HCT116 (cell line): ENCODE data around the gene LSS. TPM values are rescaled to one million over a fixed set of nuclear protein-coding genes. Genes with fewer than 3 reads are reported as not detected.

Source experiments
- ATAC-seq: fragments of 200-7000 bp; cut with Tn5 transposase; 2 replicates; pipeline ENCODE4 v1.9.1; 2020; ENCODE audit warnings: mild to moderate bottlenecking, moderate library complexity
- BruUV-seq: library from RNA; stranded (reverse); fragments of 400-500 nt; replicated peaks from 2 replicates; lab custom pipeline; 2021; lab: Mats Ljungman, UMichigan
- CTCF ChIA-PET: fragments of 300-600 bp; sonication (Branson Sonifier 250); formaldehyde crosslinking; loops from one replicate; lab custom pipeline; 2021; ENCODE audit warnings: antibody characterized with exemption; lab: Charles Lee
- POLR2A ChIA-PET: fragments of 300-600, 350-600 bp; sonication (Branson Sonifier 250); formaldehyde crosslinking; loops from one replicate; lab custom pipeline; 2021; ENCODE audit warnings: antibody characterized with exemption; lab: Charles Lee
- RAD21 ChIA-PET, 2 experiments: fragments of 300-600 bp; sonication (Branson Sonifier 250); formaldehyde crosslinking; loops; one replicate each; lab custom pipeline; 2023; ENCODE audit warnings: low total read pairs in 2 of 2; ENCODE audit not compliant: uncharacterized antibody in 2 of 2, unreplicated experiment in 2 of 2, low non-redundant PET in 1 of 2; lab: Charles Lee
- DNase-seq: peaks from one replicate; pipeline ENCODE4 v3.0.0-alpha.2; 2010; ENCODE audit warnings: low read depth, low spot score
- H2AFZ ChIP-seq: fragments of 200-600 bp; shearing (Covaris generic), sonication (generic); 2 replicates; pipeline ENCODE4 v1.6.1; 2017; ENCODE audit warnings: low read depth, mixed run types, mixed read lengths, antibody characterized with exemption, low read length; ENCODE audit not compliant: poor library complexity, severe bottlenecking
- H3K27ac ChIP-seq: 2 replicates; pipeline ENCODE4 v1.5.1; 2012; ENCODE audit warnings: low read depth, low read length
- H3K27me3 ChIP-seq: fragments of 200-600 bp; sonication (generic); 2 replicates; pipeline ENCODE4 v1.6.1; 2016; ENCODE audit warnings: mixed run types, low read length, mixed read lengths; ENCODE audit not compliant: insufficient read depth
- H3K36me3 ChIP-seq, 2 experiments: fragments of 200-500 bp in 1 of 2; fragments of 200-600 bp in 1 of 2; sonication (Bioruptor generic) in 1 of 2; sonication (generic) in 1 of 2; 2 replicates each; pipeline versions ENCODE4 v1.5.1 to v1.6.1; 2014 to 2016; ENCODE audit warnings: low read length in 2 of 2, inconsistent platforms in 1 of 2, mixed read lengths in 1 of 2, mixed run types in 1 of 2; ENCODE audit not compliant: insufficient read depth in 2 of 2, control insufficient read depth in 1 of 2
- H3K4me1 ChIP-seq, 2 experiments: fragments of 200-600 bp in 1 of 2; sonication (generic) in 1 of 2; 2 replicates each; pipeline versions ENCODE4 v1.5.1 to v1.6.1; 2012 to 2017; ENCODE audit warnings: low read length in 2 of 2, inconsistent platforms in 1 of 2, mild to moderate bottlenecking in 1 of 2, mixed read lengths in 1 of 2, mixed run types in 1 of 2, moderate library complexity in 1 of 2; ENCODE audit not compliant: insufficient read depth in 2 of 2, control insufficient read depth in 1 of 2
- H3K4me2 ChIP-seq: fragments of 200-600 bp; sonication (generic); 2 replicates; pipeline ENCODE4 v1.6.1; 2017; ENCODE audit warnings: mixed run types, low read length, mixed read lengths
- H3K4me3 ChIP-seq, 2 experiments: fragments of 200-600 bp in 1 of 2; sonication (generic) in 1 of 2; replicated peaks in 1 of 2; 2 replicates each; pipeline ENCODE4 v1.5.1; 2011 to 2016; ENCODE audit warnings: low read length in 2 of 2, control low read depth in 1 of 2, low read depth in 1 of 2, mild to moderate bottlenecking in 1 of 2, mixed read lengths in 1 of 2, mixed run types in 1 of 2
- H3K79me2 ChIP-seq: fragments of 200-600 bp; sonication (generic); 2 replicates; pipeline ENCODE4 v1.6.1; 2017; ENCODE audit warnings: mild to moderate bottlenecking, mixed run types, low read length, moderate library complexity, mixed read lengths; ENCODE audit not compliant: insufficient read depth
- H3K9ac ChIP-seq: fragments of 200-600 bp; sonication (generic); 2 replicates; pipeline ENCODE4 v1.6.1; 2016; ENCODE audit warnings: low read length, mixed read lengths
- H3K9me2 ChIP-seq: fragments of 200-600 bp; sonication (generic), shearing (Covaris generic); 2 replicates; pipeline ENCODE4 v1.6.1; 2017; ENCODE audit warnings: mixed run types, mild to moderate bottlenecking, moderate library complexity; ENCODE audit not compliant: insufficient read depth
- H3K9me3 ChIP-seq, 2 experiments: fragments of 200-500 bp in 1 of 2; fragments of 200-600 bp in 1 of 2; sonication (Bioruptor generic) in 1 of 2; sonication (generic) in 1 of 2; 2 replicates each; pipeline ENCODE4 v1.6.1; 2014 to 2017; ENCODE audit warnings: low read length in 2 of 2, mixed read lengths in 2 of 2, inconsistent platforms in 1 of 2, low read depth in 1 of 2, mild to moderate bottlenecking in 1 of 2, mixed run types in 1 of 2, moderate library complexity in 1 of 2; ENCODE audit not compliant: control insufficient read depth in 1 of 2, insufficient read depth in 1 of 2
- H4K20me1 ChIP-seq: fragments of 200-600 bp; sonication (generic), shearing (Covaris generic); 2 replicates; pipeline ENCODE4 v1.6.1; 2017; ENCODE audit warnings: mixed run types, mild to moderate bottlenecking, moderate library complexity; ENCODE audit not compliant: insufficient read depth
- ATF3 ChIP-seq: IDR thresholded peaks from 2 replicates; pipeline ENCODE4 v1.6.1; 2012
- CBX3 ChIP-seq: IDR thresholded peaks from 2 replicates; pipeline ENCODE4 v1.6.1; 2012; ENCODE audit warnings: low read depth
- EGR1 ChIP-seq: IDR thresholded peaks from 2 replicates; pipeline ENCODE4 v1.6.1; 2012; ENCODE audit warnings: low read depth
- ELF1 ChIP-seq: IDR thresholded peaks from 2 replicates; pipeline ENCODE4 v1.6.1; 2012; ENCODE audit warnings: low read depth, borderline replicate concordance
- FOSL1 ChIP-seq: IDR thresholded peaks from 2 replicates; pipeline ENCODE4 v1.6.1; 2012; ENCODE audit warnings: low read depth
- MAX ChIP-seq: IDR thresholded peaks from 2 replicates; pipeline ENCODE4 v1.6.1; 2012
- SP1 ChIP-seq: IDR thresholded peaks from 2 replicates; pipeline ENCODE4 v1.6.1; 2012; ENCODE audit warnings: low read depth
- ZBTB33 ChIP-seq: IDR thresholded peaks from 2 replicates; pipeline ENCODE4 v1.6.1; 2011; ENCODE audit warnings: mild to moderate bottlenecking, low read length, moderate library complexity; ENCODE audit not compliant: insufficient replicate concordance; ENCODE audit errors: extremely low read depth
- ZFX ChIP-seq: fragments of 450-650 bp; IDR thresholded peaks from 2 replicates; pipeline ENCODE4 v1.6.1; 2017
- intact Hi-C: fragments of 100-400 bp; cut with micrococcal nuclease; formaldehyde crosslinking; loops from 2 replicates; pipeline ENCODE4 v1.10.0; 2022
- total RNA-seq: library from RNA; stranded (reverse); gene quantifications from one replicate; pipeline ENCODE4 v1.2.1, GENCODE V29; 2021; ENCODE audit not compliant: unreplicated experiment

The LSS gene
- total RNA-seq, 1 experiment from 2014 or later = 44.7 TPM

DNA sequence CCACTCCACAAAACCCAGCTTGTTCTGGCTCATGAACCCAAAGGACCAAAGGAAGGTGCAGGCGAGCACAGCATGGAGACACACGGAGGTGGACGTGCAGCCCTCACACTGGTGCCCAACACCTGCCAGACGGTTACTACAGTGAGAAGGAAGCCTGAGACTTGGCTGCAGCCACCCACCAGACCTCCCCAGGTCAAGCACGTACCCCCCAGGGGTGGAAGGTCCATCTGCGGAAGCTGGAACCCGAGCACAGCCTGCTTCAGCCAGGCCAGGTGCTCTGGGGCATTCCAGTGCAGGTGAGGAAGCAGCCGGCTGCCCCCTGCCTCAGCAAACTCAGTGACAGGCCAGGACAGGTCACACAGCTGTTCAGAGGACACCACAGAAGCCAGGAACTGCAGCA is 16.0 kb upstream of the LSS start:
- Histone ChIP-seq H3K27ac (no peak overlapping the region), H3K9ac (no peak overlapping the region), H3K4me3 (no peak overlapping the region), H3K36me3 (peaks cover 68 to 76% of the 10 kb centered on the region in 2 experiments), H3K9me2 (no peaks in the 10 kb centered on the region), H2AFZ (no peak overlapping the region), H4K20me1 (no peaks in the 10 kb centered on the region), H3K79me2 (peaks cover 2% of the 10 kb centered on the region; the same call in 1 of the 2 replicates), H3K9me3 (no peaks in the 10 kb centered on the region), H3K4me1 (no peaks in the 10 kb centered on the region), H3K4me2 (no peak overlapping the region), H3K27me3 (no peaks in the 10 kb centered on the region)
- RAD21 ChIA-PET = no interaction called here
- POLR2A ChIA-PET = no interaction called here
- BruUV-seq = no TSS peak
- ATAC-seq (no peak), DNase-seq (no peak)
- CTCF ChIA-PET = no interaction called here
- intact Hi-C loops = no loop called here
- TF ChIP-seq ATF3 (no peak), EGR1 (no peak), ELF1 (no peak), FOSL1 (no peak), ZBTB33 (no peak)

- no peak for ATAC-seq
- no TSS peak for BruUV-seq
- POLR2A ChIA-PET = no interaction called here
Measured at GRCh38 chr21:46243960-46244361, 15.4 kb upstream of the LSS start.

More at GRCh38 chr21:46243960-46244361, 15.4 kb upstream of the LSS start:
- H3K27ac ChIP-seq = no peak overlapping the region
- no peak overlapping the region for H2AFZ ChIP-seq
- peaks cover 70 to 82% of the 10 kb centered on the region in 2 experiments for H3K36me3 ChIP-seq
- H3K79me2 ChIP-seq = no peaks in the 10 kb centered on the region; the same call in 1 of the 2 replicates
- H3K4me2 ChIP-seq = no peak overlapping the region
- no peak overlapping the region for H3K9ac ChIP-seq
- H3K27me3 ChIP-seq = no peaks in the 10 kb centered on the region
- DNase-seq = no peak
- no peaks in the 10 kb centered on the region for H3K9me3 ChIP-seq
- intact Hi-C loops = no loop called here
- H3K4me1 ChIP-seq = no peaks in the 10 kb centered on the region
- ChIA-PET CTCF (no interaction called here), RAD21 (no interaction called here)
- H3K4me3 ChIP-seq = no peak overlapping the region
- H4K20me1 ChIP-seq = no peaks in the 10 kb centered on the region
- TF ChIP-seq MAX (no peak), SP1 (no peak), FOSL1 (no peak), ZFX (no peak), CBX3 (no peak)
- H3K9me2 ChIP-seq = no peaks in the 10 kb centered on the region
